Colonic mucosa (tissue), 4 donors: ENCODE data around the gene OPCML. TPM values are rescaled to one million over a fixed set of nuclear protein-coding genes. Genes with fewer than 3 reads are reported as not detected.

Source experiments
- DNase-seq: peaks from one replicate; pipeline ENCODE4 v3.0.0-alpha.2; 2020
- H3K27ac ChIP-seq: fragments of 200-600 bp; one replicate; pipeline ENCODE4 v1.8.0; 2021
- H3K27me3 ChIP-seq: fragments of 200-600 bp; one replicate; pipeline ENCODE4 v1.8.0; 2021
- H3K36me3 ChIP-seq: fragments of 200-600 bp; one replicate; pipeline ENCODE4 v1.8.0; 2021
- H3K4me1 ChIP-seq: fragments of 200-600 bp; one replicate; pipeline ENCODE4 v1.8.0; 2021; ENCODE audit warnings: mild to moderate bottlenecking
- H3K4me3 ChIP-seq: fragments of 200-600 bp; one replicate; pipeline ENCODE4 v1.8.0; 2021
- H3K9ac ChIP-seq, 2 donors: one replicate each; pipeline ENCODE4 v1.7.0; 2013; ENCODE audit warnings: control low read depth in 2 of 2, low read depth in 2 of 2, low read length in 2 of 2
- H3K9me3 ChIP-seq: fragments of 200-600 bp; one replicate; pipeline ENCODE4 v1.8.0; 2021
- intact Hi-C: fragments of 100-400 bp; cut with DNase I; formaldehyde crosslinking; loops from one replicate; pipeline ENCODE4 v1.14.1; 2022
- total RNA-seq, 2 donors: library from RNA; stranded (reverse); fragmentation: NEBNext Ultra II Directional in 1 of 2; extraction: Animal tissue kit (Norgen Biotek cat#: 25700) in 1 of 2; gene quantifications; one replicate each; pipeline ENCODE4 v1.2.1, GENCODE V29; 2021
- TF ChIP-seq, protein P1 (sequence below): fragments of 200-600 bp; IDR thresholded peaks from one replicate; pipeline ENCODE4 v1.8.0; 2022; ENCODE audit warnings: antibody characterized with exemption, mild to moderate bottlenecking
- donor health status: healthy.
- donor health status: DM: no; HTN: no; CAD: no.
- donor health status: DM: no; HTN: no; CAD: no.

OPCML gene
- total RNA-seq, 2 donors from 2014 or later = 0.08 TPM; not detected in 1

DNA sequence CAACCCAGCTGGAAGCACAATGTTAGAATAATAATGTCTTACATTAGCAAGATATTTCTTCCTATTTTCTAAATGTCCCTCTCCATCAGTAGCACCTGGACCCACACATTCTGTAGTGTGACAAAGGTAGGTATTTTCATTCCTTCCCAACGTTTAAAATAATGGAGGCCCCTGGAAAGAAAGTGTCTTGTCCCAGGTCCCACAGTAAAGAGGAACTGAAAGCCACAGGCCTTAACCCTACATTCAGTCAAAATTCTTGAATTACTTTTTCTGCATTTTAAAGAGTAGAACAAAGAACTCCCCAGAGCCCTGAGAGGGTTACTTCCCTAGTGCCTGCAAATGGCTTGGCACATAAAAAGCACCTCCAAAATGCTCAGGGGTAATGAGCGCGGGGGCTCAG, 26.3 kb downstream of the OPCML start:
- no peak overlapping the region for H3K4me3 ChIP-seq
- no peak overlapping the region for H3K27ac ChIP-seq
- no peaks in the 10 kb centered on the region for H3K9me3 ChIP-seq
- H3K36me3 ChIP-seq = no peaks in the 10 kb centered on the region
- no peaks in the 10 kb centered on the region for H3K27me3 ChIP-seq
- DNase-seq = no peak
- intact Hi-C loops = no loop called here
- H3K9ac ChIP-seq = no peak overlapping the region
- TF ChIP-seq, protein P1, sequence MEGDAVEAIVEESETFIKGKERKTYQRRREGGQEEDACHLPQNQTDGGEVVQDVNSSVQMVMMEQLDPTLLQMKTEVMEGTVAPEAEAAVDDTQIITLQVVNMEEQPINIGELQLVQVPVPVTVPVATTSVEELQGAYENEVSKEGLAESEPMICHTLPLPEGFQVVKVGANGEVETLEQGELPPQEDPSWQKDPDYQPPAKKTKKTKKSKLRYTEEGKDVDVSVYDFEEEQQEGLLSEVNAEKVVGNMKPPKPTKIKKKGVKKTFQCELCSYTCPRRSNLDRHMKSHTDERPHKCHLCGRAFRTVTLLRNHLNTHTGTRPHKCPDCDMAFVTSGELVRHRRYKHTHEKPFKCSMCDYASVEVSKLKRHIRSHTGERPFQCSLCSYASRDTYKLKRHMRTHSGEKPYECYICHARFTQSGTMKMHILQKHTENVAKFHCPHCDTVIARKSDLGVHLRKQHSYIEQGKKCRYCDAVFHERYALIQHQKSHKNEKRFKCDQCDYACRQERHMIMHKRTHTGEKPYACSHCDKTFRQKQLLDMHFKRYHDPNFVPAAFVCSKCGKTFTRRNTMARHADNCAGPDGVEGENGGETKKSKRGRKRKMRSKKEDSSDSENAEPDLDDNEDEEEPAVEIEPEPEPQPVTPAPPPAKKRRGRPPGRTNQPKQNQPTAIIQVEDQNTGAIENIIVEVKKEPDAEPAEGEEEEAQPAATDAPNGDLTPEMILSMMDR = no peak
- no peaks in the 10 kb centered on the region for H3K4me1 ChIP-seq

DNA sequence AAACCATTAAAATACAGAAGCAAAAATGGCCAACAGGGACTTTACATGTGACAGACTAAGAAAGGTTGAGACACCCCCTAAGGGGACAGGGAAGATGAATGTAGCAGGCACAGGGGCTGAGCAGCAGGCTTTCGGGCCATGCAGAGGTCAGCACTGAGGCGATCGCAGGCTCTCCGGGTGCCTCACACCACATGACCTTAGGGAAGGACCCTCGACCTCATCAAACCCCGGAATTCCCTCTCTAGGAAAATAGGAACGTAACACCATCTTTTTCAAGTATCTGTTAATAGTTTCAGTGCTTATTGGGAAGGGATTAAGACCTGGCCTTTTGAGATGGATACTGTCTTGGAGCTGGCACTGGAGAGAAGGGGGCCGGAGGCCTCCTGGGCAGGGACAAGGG, 27.4 kb downstream of the OPCML start:
- Histone ChIP-seq H3K27me3 (no peaks in the 10 kb centered on the region), H3K9ac (no peak overlapping the region), H3K27ac (no peak overlapping the region), H3K4me1 (no peaks in the 10 kb centered on the region), H3K4me3 (no peak overlapping the region), H3K9me3 (no peaks in the 10 kb centered on the region), H3K36me3 (no peaks in the 10 kb centered on the region)
- intact Hi-C loops = no loop called here
- no peak for DNase-seq
- TF ChIP-seq, protein P1 = no peak

DNA sequence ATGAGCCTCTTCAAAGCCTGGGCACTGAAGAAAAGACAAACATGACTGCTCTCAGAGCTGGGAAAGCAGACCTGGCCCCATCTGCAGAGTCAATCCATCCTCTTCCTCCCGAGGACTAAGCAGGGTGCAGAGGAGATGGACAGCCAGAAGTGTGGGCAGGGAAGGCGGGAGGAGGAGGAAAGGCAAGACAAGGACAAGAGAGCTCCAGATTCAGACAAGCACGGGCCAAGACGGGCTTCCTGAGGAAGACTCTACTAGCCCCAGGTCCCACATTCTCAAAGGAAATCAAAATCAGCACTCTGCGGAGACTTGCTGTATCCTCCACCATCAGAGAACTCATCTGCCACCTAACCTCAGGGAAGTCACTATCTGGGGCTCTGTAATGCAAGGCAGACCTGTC, 28.5 kb downstream of the OPCML start:
- intact Hi-C loops = no loop called here
- no peak for DNase-seq
- Histone ChIP-seq H3K27ac (no peak overlapping the region), H3K4me3 (no peak overlapping the region), H3K9me3 (no peaks in the 10 kb centered on the region), H3K9ac (no peak overlapping the region), H3K27me3 (no peaks in the 10 kb centered on the region), H3K4me1 (no peaks in the 10 kb centered on the region), H3K36me3 (no peaks in the 10 kb centered on the region)
- TF ChIP-seq, protein P1 = no peak

DNA sequence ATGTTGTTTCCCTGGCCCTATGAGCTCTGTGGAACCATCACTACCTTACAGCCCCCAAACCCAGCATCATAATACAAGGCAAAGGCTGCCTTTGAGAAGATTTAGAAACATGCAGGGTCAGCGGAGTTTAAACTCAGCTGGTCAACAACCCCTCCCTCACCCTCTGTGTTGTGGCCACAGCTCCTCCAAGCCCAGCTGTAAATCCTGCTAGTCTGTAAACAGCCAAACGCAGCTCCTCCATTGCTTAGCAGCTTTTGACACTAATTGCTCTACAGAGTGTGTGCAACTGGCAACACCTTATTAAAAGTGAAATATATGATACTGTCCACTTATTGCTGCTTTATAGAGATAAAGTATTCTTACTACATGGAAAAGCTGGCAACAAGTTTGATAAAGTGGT, 29.1 kb downstream of the OPCML start:
- Histone ChIP-seq H3K36me3 (no peaks in the 10 kb centered on the region), H3K4me1 (no peaks in the 10 kb centered on the region), H3K9me3 (no peaks in the 10 kb centered on the region), H3K9ac (no peak overlapping the region), H3K27ac (no peak overlapping the region), H3K4me3 (no peak overlapping the region), H3K27me3 (no peaks in the 10 kb centered on the region)
- intact Hi-C loops = no loop called here
- DNase-seq = no peak
- TF ChIP-seq, protein P1 = no peak

DNA sequence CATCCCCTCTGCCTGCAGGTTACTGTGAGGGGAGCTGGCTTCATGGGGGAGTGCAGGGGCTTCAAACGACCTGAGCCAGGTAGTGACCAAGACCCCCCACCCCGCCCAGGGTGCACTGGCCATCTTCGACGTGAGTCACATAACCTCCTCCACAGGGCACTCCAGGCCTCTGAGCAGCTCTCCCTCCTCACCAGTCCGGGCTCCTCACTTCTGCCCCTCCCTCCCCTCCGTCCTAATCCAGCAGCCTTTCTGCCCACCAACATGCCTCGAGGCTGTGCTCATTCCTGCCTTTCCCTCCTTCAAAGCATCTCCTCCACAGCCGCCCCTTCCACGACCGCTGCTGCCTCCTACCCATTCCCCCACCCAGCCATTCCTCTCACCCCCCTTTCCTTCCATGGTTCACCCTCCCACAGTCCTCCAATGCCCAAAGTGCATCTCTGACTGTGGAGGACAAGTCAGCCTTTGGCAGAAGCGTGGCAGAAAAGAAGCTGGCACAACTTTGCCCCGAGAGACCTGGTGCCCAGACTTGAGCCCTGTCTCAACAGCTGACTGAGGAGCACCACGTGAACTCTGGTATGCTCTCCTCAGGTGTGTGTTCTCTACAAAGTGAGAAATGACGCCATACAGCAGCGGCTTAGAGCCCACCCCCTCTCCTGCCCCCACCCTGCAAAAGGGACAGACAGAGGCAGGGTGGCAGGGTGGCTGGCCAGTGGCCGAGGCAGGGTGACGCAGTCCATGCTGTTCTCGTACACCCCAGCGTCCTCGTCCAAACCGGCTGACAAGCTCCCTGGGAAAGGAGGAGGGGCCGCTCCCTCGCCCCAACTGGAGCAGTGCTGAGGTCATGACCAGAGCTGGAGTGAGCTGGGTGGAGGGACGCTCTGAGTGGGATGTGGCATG, 30.4 kb downstream of the OPCML start:
- TF ChIP-seq, protein P1 = no peak
- Histone ChIP-seq H3K36me3 (no peaks in the 10 kb centered on the region), H3K4me3 (no peak overlapping the region), H3K9ac (no peak overlapping the region), H3K27me3 (no peaks in the 10 kb centered on the region), H3K9me3 (no peaks in the 10 kb centered on the region), H3K27ac (no peak overlapping the region), H3K4me1 (no peaks in the 10 kb centered on the region)
- intact Hi-C loops = no loop called here
- no peak for DNase-seq
